T-helper 2 cell treated with Interferon-gamma antibody and Interleukin-4, amounts not matched to agents 5 μg/mL and 100 μg/mL, for 36 hours (primary cell): ENCODE data around the gene CHGA.

Source experiments
- DNase-seq: peaks from one replicate; pipeline ENCODE4 v3.0.0; 2021; ENCODE audit warnings: low spot score
- H3K27ac Mint-ChIP-seq: one replicate; pipeline ENCODE4 v1.8.0; 2021; ENCODE audit warnings: mild to moderate bottlenecking, mixed read lengths
- H3K27me3 Mint-ChIP-seq: one replicate; pipeline ENCODE4 v1.8.0; 2021; ENCODE audit warnings: low read depth, mixed read lengths
- H3K36me3 Mint-ChIP-seq: one replicate; pipeline ENCODE4 v1.8.0; 2021; ENCODE audit warnings: low read depth, mixed read lengths
- H3K4me1 Mint-ChIP-seq: one replicate; pipeline ENCODE4 v1.8.0; 2021; ENCODE audit warnings: low read depth, mixed read lengths
- H3K4me3 Mint-ChIP-seq: one replicate; pipeline ENCODE4 v1.8.0; 2022; ENCODE audit warnings: mild to moderate bottlenecking, moderate library complexity, mixed read lengths
- H3K9me3 Mint-ChIP-seq: one replicate; pipeline ENCODE4 v1.8.0; 2021; ENCODE audit warnings: mixed read lengths

Gene CHGA, protein sequence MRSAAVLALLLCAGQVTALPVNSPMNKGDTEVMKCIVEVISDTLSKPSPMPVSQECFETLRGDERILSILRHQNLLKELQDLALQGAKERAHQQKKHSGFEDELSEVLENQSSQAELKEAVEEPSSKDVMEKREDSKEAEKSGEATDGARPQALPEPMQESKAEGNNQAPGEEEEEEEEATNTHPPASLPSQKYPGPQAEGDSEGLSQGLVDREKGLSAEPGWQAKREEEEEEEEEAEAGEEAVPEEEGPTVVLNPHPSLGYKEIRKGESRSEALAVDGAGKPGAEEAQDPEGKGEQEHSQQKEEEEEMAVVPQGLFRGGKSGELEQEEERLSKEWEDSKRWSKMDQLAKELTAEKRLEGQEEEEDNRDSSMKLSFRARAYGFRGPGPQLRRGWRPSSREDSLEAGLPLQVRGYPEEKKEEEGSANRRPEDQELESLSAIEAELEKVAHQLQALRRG

DNA sequence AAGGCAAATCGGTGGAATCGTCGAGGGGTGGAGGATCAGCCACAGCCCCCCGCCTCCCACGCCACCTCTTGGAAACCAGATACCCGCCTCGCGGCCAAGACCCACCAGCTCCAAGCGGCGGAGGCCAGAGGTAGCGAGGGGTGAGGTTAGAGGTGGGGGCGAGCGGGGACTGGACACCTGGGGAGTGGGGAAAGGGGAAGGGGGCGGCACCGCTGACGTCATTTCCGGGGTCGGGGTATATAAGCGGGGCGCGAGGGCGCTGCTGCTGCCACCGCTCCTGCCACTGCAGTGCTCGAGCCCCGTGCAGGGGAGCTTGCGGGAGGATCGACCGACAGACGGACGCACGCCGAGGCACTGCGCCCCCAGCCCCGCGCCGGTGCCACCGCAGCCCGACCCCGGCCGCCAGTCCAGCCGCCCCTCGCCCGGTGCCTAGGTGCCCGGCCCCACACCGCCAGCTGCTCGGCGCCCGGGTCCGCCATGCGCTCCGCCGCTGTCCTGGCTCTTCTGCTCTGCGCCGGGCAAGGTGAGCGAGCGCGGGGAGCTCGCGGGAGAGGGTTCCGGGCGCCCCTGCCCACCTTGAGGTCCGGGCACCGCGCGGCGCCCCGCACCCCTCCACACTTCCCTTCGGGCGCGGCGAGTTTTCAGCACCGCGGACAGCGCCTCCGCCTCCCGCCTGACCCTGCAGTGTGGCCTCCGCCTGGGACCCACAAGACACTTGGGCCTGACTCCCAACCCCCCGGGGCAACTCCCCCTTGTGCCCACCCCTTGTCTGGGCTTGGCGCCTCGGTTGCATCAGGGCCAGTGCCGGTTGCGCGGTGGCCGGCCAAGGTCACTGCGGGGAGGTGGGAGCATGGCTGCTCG lies at the start of gene CHGA:
Gene CHGA (plus strand): TSS at position 268 of the 861 bp plus-strand sequence. CDS start 210 bp downstream, at position 478.
- H3K9me3 Mint-ChIP-seq, result no peaks in the 10 kb centered on the region
- H3K27ac Mint-ChIP-seq, result no peak within 1 kb of the TSS
- peaks cover 16% of the 10 kb centered on the region for H3K27me3 Mint-ChIP-seq
- H3K4me3 Mint-ChIP-seq, result no peak within 1 kb of the TSS
- no peaks in the 10 kb centered on the region for H3K36me3 Mint-ChIP-seq
- peak; percentile 38 for DNase-seq
- no peaks in the 10 kb centered on the region for H3K4me1 Mint-ChIP-seq

DNA sequence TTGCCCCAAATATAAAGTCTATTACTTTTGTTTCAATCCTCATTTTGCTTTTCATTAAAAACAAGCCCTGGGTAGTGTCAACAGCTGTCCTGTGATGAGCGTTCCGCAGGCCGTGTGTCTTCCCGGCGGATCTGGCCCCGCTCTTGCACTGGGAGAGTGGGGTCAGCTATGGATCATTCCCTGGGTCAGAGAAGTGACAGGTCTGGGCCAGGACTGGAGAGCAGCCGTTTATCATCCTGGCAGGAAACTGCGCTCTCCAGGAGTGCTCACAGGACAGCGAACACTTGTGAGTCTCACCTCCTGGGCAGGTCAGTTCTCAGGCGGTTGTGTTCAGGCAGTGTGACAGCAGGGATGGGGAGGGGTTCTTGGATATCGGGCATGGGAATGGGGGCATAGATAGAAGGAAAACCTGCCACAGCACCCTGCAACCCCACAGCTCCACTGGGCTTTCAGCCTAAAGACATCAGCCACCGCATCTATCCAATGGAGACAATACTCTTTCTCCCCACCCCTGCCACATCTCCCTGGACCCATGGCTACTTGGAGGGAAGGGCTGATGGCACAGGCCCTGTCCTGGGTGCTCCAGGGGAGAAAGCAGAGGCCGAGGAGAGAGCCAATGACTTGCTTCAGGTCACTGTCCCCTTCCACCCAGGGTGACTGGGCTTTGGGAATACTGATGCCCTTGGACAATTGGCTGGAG lies 47.8 kb upstream of the CHGA start:
- Mint-ChIP-seq H3K36me3 (no peaks in the 10 kb centered on the region), H3K9me3 (no peaks in the 10 kb centered on the region), H3K27me3 (peaks cover 20% of the 10 kb centered on the region), H3K4me3 (no peak overlapping the region), H3K4me1 (no peaks in the 10 kb centered on the region), H3K27ac (no peak overlapping the region)
- no peak for DNase-seq

DNA sequence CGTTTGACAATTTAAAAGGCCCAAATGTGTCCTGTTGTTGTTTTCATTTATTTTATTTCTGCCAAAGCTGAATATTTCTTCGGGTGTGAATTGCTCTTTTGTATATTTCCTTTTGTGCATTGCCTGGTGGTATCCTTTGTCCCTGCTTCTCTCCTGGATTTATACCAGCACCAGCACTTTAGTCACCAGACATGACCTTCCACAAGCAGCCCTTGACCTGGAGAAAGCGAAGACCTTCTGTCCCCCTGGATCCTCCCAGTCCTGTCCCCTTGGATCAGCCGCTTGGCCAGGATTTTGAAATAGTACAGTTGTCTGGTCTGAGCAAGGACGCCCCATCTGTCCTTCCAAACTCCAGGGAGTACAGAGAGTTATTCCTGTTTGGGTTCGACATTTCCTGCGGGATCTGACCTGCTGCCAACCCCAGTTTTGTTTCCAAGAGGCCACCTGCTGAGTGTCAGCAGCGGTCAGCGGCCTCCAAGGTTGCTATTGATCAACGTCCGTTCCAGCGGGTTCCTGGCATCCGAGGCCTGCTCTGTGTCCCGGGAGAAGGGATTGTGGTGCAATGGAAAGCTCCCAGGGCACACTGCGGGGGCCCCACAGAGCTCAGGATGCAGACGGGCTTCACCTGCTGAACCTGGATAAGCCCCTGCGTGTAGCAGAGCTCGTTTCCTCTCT lies 45.1 kb upstream of the CHGA start:
- no peaks in the 10 kb centered on the region for H3K36me3 Mint-ChIP-seq
- peaks cover 31% of the 10 kb centered on the region for H3K27me3 Mint-ChIP-seq
- H3K4me1 Mint-ChIP-seq, result no peaks in the 10 kb centered on the region
- no peaks in the 10 kb centered on the region for H3K9me3 Mint-ChIP-seq
- no peak overlapping the region for H3K4me3 Mint-ChIP-seq
- DNase-seq, result no peak
- no peak overlapping the region for H3K27ac Mint-ChIP-seq

DNA sequence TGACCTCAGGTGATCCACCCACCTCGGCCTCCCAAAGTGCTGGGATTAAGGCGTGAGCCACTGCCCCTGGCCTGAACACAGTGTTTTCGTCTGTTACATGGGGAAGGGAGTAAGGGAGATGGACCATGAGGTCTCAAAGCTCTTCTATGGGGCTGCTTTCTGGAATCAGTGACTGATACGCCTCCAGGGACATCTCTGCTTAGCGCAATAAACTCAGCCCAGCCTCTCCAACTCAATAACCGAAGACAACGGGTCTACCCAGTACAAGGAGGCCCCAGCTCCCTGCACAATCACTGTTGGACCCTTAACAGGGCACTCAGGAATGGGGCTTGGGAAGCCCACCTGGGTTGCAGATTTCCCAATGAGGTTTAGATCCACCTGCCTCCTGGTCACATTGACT lies 42.6 kb upstream of the CHGA start:
- Mint-ChIP-seq H3K36me3 (no peaks in the 10 kb centered on the region), H3K4me1 (no peaks in the 10 kb centered on the region), H3K9me3 (no peaks in the 10 kb centered on the region), H3K27me3 (peaks cover 27% of the 10 kb centered on the region), H3K4me3 (no peak overlapping the region), H3K27ac (no peak overlapping the region)
- no peak for DNase-seq

DNA sequence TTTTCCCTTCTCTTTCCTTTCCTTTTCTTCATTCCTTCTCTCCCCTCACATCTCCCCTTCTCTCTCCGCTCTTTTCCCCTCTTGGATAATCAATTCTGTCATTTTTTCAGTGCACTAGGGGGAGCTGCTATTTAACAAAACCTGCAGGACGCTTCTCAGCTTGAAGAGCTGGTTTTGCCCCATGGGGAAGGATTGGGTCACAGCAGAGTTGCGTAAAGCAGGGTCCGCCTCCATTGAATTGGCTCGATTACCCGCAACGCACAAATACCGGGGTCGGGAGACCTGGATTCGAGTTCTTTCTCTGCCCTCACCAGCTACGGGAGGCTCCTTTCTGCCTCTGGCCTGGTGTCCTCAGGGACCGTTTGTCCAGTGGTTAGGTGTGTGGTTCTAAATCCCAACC lies 42.1 kb upstream of the CHGA start:
- Mint-ChIP-seq H3K4me3 (no peak overlapping the region), H3K4me1 (no peaks in the 10 kb centered on the region), H3K27ac (no peak overlapping the region), H3K27me3 (peaks cover 27% of the 10 kb centered on the region), H3K36me3 (no peaks in the 10 kb centered on the region), H3K9me3 (no peaks in the 10 kb centered on the region)
- DNase-seq, result no peak

DNA sequence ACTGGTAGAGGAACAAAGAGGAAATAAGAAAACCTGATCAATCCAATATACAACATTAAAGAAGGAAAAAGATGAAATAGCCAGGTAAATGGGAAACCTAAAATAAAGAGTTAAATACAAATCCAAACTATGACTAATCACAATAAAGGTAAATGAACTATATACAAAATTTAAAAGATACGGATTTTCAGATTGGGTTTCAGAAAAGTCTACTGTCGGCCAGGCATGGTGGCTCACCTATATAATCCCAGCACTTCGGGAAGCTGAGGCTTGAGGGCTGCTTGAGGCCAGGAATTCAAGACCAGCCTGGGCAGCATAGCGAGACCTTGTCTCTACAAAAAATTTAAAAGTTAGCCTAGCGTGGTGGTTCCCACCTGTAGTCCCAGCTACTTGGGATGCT lies 39.9 kb upstream of the CHGA start:
- Mint-ChIP-seq H3K4me3 (no peak overlapping the region), H3K9me3 (no peaks in the 10 kb centered on the region), H3K27me3 (peaks cover 17% of the 10 kb centered on the region), H3K4me1 (no peaks in the 10 kb centered on the region), H3K36me3 (no peaks in the 10 kb centered on the region), H3K27ac (no peak overlapping the region)
- DNase-seq, result no peak

DNA sequence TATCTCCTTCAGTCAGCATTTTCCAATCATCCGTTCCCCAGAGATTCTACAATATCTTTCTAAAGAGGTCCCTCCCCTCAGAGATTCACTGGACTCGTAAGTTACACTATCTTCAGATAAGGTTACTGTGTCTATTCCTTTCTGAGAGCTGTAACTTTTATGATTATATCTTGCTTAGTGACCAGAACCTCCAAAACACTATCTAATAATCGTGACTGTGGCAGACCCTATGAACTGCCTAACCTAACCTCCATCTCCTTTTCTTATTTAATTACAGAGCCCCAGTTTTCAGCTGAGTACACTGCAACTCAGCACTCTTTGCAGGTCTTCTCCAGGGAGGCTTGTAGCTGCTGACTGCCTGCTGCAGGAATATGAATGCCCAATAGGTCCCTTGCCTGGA lies 38.5 kb upstream of the CHGA start:
- peaks cover 17% of the 10 kb centered on the region for H3K27me3 Mint-ChIP-seq
- no peak overlapping the region for H3K27ac Mint-ChIP-seq
- H3K36me3 Mint-ChIP-seq, result no peaks in the 10 kb centered on the region
- DNase-seq, result no peak
- no peaks in the 10 kb centered on the region for H3K4me1 Mint-ChIP-seq
- H3K4me3 Mint-ChIP-seq, result no peak overlapping the region
- H3K9me3 Mint-ChIP-seq, result no peaks in the 10 kb centered on the region

DNA sequence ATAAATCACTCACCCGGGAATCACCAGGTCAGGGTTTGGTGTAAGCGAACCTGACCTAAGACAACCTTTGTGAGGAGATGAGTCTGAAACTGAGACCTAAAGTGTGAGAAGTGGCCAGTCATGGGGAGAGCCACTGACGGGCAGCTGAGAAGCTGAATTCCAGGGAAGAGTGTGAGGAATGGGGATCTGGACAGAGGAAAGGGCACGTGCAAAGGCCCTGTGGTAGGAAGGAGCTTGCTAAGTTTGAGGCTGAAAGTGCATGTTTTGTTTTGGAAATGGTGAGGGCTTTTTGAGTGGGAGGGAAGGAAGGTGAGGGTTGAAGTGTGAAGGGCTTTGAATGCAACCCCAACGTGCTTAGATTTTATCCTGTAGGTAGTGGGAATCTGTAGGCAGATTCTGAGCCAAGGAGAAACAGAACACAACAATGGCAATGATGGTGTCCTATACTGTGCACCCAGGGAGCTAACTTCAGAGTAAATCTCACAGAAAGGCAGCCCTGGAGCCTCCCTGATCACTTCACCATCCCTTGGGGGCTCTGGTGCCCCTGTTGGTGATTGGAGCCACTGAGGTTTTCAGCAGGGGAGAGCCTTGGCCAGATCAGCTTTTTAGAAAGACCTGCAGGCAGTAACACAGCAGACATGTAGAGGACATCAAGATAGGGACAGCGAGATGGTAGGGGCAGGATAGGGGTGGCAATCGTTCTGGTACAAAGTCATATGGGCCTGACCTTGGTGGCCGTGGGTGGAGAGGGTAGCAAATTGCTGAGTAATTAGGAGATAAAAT lies 37.5 kb upstream of the CHGA start:
- Mint-ChIP-seq H3K9me3 (no peaks in the 10 kb centered on the region), H3K27me3 (peaks cover 13% of the 10 kb centered on the region), H3K36me3 (no peaks in the 10 kb centered on the region), H3K4me3 (no peak overlapping the region), H3K4me1 (no peaks in the 10 kb centered on the region), H3K27ac (no peak overlapping the region)
- DNase-seq, result no peak

DNA sequence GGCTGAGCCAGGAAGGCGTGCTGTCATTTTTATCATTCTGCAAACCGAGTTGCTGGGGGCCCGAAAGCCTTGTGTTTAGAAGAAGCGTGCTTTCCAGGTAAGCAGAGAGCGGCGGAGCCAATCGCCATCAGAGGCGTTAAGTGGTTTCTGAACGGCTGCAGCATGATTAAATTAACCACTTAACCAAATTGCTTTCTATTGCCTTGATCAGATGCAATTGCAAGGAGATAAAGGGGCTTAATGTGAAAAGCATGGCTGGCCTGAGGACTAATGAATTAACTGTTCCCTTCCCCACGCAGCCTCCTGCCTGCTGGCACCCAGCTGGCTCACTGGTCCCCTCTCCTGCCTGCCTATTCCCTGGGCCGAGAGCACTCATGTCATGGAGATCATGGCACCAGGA lies 36.6 kb upstream of the CHGA start:
- Mint-ChIP-seq H3K27ac (no peak overlapping the region), H3K36me3 (no peaks in the 10 kb centered on the region), H3K4me1 (no peaks in the 10 kb centered on the region), H3K4me3 (no peak overlapping the region), H3K9me3 (no peaks in the 10 kb centered on the region), H3K27me3 (peaks cover 8% of the 10 kb centered on the region)
- DNase-seq, result no peak

DNA sequence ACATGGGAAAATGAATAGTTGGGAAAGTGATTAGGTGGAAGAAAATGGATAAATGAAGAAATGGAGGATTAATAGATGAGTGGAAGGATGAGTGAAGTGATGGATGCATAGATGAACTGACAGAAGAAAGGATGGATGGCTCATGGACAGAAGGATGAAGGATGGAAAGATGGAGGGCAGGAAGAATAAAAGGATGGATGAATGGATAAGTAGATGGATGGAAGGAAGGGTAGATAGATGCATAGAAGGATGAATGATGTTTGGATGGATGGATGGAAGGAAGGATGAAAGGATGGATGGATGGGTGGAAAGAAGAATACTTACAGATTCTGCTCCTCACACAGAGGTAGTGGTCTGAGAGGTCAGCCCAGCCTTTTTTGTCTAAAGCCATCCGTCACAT lies 35.8 kb upstream of the CHGA start:
- Mint-ChIP-seq H3K4me3 (no peak overlapping the region), H3K36me3 (no peaks in the 10 kb centered on the region), H3K27ac (no peak overlapping the region), H3K4me1 (no peaks in the 10 kb centered on the region), H3K9me3 (no peaks in the 10 kb centered on the region), H3K27me3 (peaks cover 3% of the 10 kb centered on the region)
- no peak for DNase-seq

DNA sequence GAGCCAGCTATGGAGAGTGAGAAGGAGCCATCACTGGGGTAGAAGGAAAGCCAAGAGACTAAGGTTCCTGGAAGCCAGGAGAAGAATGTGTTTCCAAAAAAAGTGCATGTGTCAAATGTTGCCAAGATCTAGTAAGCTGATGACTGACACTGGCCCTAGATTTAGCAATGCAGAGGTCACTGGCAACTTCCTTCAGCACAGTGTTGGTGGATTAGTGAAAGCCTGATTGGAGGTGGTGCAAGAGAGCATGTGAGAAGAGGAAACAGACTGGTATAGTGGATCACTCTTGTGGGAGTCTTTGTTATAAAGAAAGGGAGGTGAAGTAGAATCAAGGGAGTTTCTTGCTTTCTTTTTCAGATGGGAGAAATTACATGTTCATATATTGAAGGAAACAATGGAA lies 34.1 kb upstream of the CHGA start:
- DNase-seq, result no peak
- peaks cover 17% of the 10 kb centered on the region for H3K9me3 Mint-ChIP-seq
- peaks cover 3% of the 10 kb centered on the region for H3K27me3 Mint-ChIP-seq
- no peak overlapping the region for H3K27ac Mint-ChIP-seq
- no peak overlapping the region for H3K4me3 Mint-ChIP-seq
- H3K36me3 Mint-ChIP-seq, result no peaks in the 10 kb centered on the region
- H3K4me1 Mint-ChIP-seq, result no peaks in the 10 kb centered on the region

DNA sequence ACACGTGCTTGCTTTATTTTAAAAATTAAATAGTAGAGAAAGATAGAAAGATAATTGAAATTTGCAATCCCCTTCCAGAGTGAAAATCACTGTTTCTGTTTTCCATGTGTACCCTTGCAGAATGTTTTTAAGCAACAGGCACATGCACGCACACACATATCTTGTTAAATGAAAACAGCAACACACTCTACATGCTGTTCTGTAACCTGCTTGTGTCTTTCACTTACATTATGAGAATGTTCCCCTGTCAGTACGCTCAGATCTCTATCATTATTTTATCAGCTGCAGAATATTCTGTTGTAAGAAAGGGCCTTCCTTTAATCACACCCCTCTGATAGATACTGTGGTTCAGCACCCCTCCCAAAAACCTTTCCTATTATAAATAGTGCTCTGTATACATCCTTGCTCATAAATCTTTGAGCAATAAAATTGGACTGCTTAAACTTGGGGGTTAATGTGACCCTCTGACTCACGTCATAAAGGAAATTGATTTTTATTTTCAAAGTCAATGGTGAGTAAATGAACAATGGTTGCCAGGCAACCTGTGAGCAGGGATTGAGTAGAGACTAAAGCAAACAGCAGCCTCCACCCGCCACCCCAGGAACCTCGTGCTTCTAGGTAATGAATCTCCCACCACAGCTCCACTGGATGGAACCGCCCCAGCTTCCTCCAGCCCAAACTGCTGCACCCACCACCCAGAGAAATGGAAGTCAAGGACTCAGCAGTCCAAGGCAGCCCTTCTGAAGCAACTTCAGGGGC lies 31.9 kb upstream of the CHGA start:
- peaks cover 3% of the 10 kb centered on the region for H3K27me3 Mint-ChIP-seq
- H3K36me3 Mint-ChIP-seq, result no peaks in the 10 kb centered on the region
- no peak for DNase-seq
- no peak overlapping the region for H3K4me3 Mint-ChIP-seq
- H3K4me1 Mint-ChIP-seq, result no peaks in the 10 kb centered on the region
- no peak overlapping the region for H3K27ac Mint-ChIP-seq
- peaks cover 21% of the 10 kb centered on the region for H3K9me3 Mint-ChIP-seq
